ENCODE data around the gene TASOR2. TPM values are rescaled to one million over a fixed set of nuclear protein-coding genes. Genes with fewer than 3 reads are reported as not detected.

TASOR2 gene
- total RNA-seq, 1 experiment from 2014 or later: 67.3 TPM

GRCh38 chr10:5683065-5683464, 1.6 kb upstream of the TASOR2 start:
- peaks cover 51% of the 10 kb centered on the region for H3K27me3 Mint-ChIP-seq (ENCODE audit: low read depth)
- H3K4me1 Mint-ChIP-seq: peaks cover 21% of the 10 kb centered on the region
- H3K27ac Mint-ChIP-seq: no peak overlapping the region
- H3K36me3 Mint-ChIP-seq: 0 out of 2 replicates have a peak, but pooled peaks cover 5% of the 10 kb centered on the region
- no peak for DNase-seq (ENCODE audit: low spot score)
- ChIA-PET POLR2A (interaction anchor here (0.6 kb wide), 1 partner anchor 23 kb away, joined by 3 read pairs; no protein-coding TSS in a partner anchor), CTCF (no interaction called here)
- TF ChIP-seq ZNF232 (CRISPR knock-in tag; IDR thresholded peaks at IDR 0.05) (no peak), ZSCAN18 (CRISPR knock-in tag; IDR thresholded peaks at IDR 0.05) (no peak), TCF7 (CRISPR knock-in tag; IDR thresholded peaks at IDR 0.05; ENCODE audit: low read depth) (no peak), GABPB1 (CRISPR knock-in tag; IDR thresholded peaks at IDR 0.05) (no peak), ATF2 (CRISPR knock-in tag; IDR thresholded peaks at IDR 0.05; ENCODE audit: borderline replicate concordance, low read depth) (no peak), ZNF671 (CRISPR knock-in tag; IDR thresholded peaks at IDR 0.05) (no peak), FOXJ3 (CRISPR knock-in tag; IDR thresholded peaks at IDR 0.05; ENCODE audit: borderline replicate concordance) (no peak), ZBTB21 (CRISPR knock-in tag; IDR thresholded peaks at IDR 0.05; ENCODE audit: borderline replicate concordance) (no peak), ZMAT4 (CRISPR knock-in tag; IDR thresholded peaks at IDR 0.05) (no peak), SMAD3 (CRISPR knock-in tag; IDR thresholded peaks at IDR 0.05; ENCODE audit: borderline replicate concordance) (no peak), ATF3 (CRISPR knock-in tag; conservative IDR thresholded peaks at IDR 0.05) (no peak), STAT6 (CRISPR knock-in tag; conservative IDR thresholded peaks at IDR 0.05; ENCODE audit: low read depth) (no peak), NFYB (CRISPR knock-in tag; conservative IDR thresholded peaks at IDR 0.05; ENCODE audit: low read depth) (no peak), OVOL2 (CRISPR knock-in tag; IDR thresholded peaks at IDR 0.05; ENCODE audit: borderline replicate concordance) (no peak), AFF4 (CRISPR knock-in tag; IDR thresholded peaks at IDR 0.05; ENCODE audit: borderline replicate concordance) (no peak), ZNF263 (CRISPR knock-in tag; IDR thresholded peaks at IDR 0.05; ENCODE audit: low read depth) (no peak)
- TF ChIP-seq, protein P1, sequence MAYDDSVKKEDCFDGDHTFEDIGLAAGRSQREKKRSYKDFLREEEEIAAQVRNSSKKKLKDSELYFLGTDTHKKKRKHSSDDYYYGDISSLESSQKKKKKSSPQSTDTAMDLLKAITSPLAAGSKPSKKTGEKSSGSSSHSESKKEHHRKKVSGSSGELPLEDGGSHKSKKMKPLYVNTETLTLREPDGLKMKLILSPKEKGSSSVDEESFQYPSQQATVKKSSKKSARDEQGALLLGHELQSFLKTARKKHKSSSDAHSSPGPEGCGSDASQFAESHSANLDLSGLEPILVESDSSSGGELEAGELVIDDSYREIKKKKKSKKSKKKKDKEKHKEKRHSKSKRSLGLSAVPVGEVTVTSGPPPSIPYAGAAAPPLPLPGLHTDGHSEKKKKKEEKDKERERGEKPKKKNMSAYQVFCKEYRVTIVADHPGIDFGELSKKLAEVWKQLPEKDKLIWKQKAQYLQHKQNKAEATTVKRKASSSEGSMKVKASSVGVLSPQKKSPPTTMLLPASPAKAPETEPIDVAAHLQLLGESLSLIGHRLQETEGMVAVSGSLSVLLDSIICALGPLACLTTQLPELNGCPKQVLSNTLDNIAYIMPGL (CRISPR knock-in tag; IDR thresholded peaks at IDR 0.05): no peak
- TF ChIP-seq, protein P2, sequence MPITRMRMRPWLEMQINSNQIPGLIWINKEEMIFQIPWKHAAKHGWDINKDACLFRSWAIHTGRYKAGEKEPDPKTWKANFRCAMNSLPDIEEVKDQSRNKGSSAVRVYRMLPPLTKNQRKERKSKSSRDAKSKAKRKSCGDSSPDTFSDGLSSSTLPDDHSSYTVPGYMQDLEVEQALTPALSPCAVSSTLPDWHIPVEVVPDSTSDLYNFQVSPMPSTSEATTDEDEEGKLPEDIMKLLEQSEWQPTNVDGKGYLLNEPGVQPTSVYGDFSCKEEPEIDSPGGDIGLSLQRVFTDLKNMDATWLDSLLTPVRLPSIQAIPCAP (CRISPR knock-in tag; IDR thresholded peaks at IDR 0.05): no peak
- TF ChIP-seq, protein P3, sequence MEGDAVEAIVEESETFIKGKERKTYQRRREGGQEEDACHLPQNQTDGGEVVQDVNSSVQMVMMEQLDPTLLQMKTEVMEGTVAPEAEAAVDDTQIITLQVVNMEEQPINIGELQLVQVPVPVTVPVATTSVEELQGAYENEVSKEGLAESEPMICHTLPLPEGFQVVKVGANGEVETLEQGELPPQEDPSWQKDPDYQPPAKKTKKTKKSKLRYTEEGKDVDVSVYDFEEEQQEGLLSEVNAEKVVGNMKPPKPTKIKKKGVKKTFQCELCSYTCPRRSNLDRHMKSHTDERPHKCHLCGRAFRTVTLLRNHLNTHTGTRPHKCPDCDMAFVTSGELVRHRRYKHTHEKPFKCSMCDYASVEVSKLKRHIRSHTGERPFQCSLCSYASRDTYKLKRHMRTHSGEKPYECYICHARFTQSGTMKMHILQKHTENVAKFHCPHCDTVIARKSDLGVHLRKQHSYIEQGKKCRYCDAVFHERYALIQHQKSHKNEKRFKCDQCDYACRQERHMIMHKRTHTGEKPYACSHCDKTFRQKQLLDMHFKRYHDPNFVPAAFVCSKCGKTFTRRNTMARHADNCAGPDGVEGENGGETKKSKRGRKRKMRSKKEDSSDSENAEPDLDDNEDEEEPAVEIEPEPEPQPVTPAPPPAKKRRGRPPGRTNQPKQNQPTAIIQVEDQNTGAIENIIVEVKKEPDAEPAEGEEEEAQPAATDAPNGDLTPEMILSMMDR (IDR thresholded peaks at IDR 0.05): no peak
- TF ChIP-seq, protein P4, sequence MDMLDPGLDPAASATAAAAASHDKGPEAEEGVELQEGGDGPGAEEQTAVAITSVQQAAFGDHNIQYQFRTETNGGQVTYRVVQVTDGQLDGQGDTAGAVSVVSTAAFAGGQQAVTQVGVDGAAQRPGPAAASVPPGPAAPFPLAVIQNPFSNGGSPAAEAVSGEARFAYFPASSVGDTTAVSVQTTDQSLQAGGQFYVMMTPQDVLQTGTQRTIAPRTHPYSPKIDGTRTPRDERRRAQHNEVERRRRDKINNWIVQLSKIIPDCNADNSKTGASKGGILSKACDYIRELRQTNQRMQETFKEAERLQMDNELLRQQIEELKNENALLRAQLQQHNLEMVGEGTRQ (CRISPR knock-in tag; IDR thresholded peaks at IDR 0.05): no peak
- ATAC-seq: no peak
- peaks cover 11% of the 10 kb centered on the region for H3K9me3 Mint-ChIP-seq
- no peak overlapping the region for H3K4me3 Mint-ChIP-seq

All from WTC11 (cell line).